Ammon's horn (tissue), 1 donor: ENCODE results near the gene LGALS8.

ENCODE experiments used
- DNase-seq: peaks from one replicate; pipeline ENCODE4 v3.0.0-alpha.2; 2016; ENCODE audit warnings: low spot score

The LGALS8 gene

DNA sequence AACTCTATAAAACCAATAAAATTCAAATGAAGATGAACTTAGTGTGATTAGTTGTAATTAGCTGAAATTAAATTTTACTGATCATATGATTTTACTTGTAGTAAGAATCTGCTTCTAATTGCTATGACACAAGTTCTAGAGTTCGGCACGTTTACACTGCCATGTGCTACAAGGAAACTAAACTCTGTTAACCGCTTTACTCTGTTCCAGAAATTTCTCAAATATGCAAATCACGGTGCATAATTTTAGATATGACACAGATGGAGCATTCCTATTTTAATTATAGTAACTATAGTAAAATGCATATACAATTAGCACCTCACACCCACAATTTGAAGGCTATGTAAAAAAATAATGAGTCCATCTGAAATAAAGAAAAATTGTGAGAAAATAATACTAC is 65.7 kb downstream of the LGALS8 start:
- no peak for DNase-seq

GRCh38 chr1:236590553-236591150 is 66.9 kb downstream of the LGALS8 start:
- no peak for DNase-seq

DNA sequence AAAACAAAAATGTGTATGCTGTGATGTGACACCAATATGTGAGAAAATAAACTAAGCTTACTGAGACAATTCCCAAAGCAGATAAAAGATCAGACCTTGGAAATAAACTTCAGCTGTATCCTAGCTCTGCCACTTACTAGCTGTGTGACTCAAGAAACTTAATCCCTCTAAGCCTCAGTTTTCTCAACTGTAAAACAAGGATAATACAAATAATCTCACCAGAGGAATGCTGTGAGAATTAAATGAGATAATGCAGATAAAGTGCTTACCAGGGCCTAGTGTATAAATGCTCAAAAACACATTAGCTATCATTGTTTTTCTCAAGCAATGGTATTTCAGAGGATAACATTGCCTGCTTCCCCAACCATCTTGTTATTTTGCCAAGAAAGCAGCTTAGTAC is 78.4 kb downstream of the LGALS8 start:
- DNase-seq: no peak
